HG02973 (cell line): Measurements from ENCODE around the gene MLKL.
"Not testable (repeated sequence)": the region's sequence is repeated elsewhere in the genome, so short reads cannot be mapped to it uniquely, and the experiment has no call there.

Source experiments
- ATAC-seq: cut with Tn5 transposase; IDR thresholded peaks from one replicate; pipeline ENCODE4 v1.9.1; 2021; ENCODE audit warnings: moderate library complexity; ENCODE audit not compliant: unreplicated experiment

The MLKL gene

GRCh38 chr16:74700116-74700437 lies 585 bp downstream of the MLKL start:
- no peak for ATAC-seq

GRCh38 chr16:74699666-74700065 lies 996 bp downstream of the MLKL start:
- ATAC-seq, result no peak

- no peak for ATAC-seq
These were observed 2.4 kb downstream of the MLKL start for GRCh38 chr16:74698222-74698621.

GRCh38 chr16:74695450-74696422 lies 4.9 kb downstream of the MLKL start:
- peak; percentile 89 for ATAC-seq

- no peak for ATAC-seq
These were observed 9.4 kb downstream of the MLKL start for GRCh38 chr16:74691093-74691855.

- ATAC-seq, result no peak
These were observed 18.1 kb downstream of the MLKL start for GRCh38 chr16:74682556-74682955.

GRCh38 chr16:74680681-74681080 lies 20.0 kb downstream of the MLKL start:
- ATAC-seq, result no peak

- no peak for ATAC-seq
These were observed 20.7 kb downstream of the MLKL start for GRCh38 chr16:74679983-74680382.

DNA sequence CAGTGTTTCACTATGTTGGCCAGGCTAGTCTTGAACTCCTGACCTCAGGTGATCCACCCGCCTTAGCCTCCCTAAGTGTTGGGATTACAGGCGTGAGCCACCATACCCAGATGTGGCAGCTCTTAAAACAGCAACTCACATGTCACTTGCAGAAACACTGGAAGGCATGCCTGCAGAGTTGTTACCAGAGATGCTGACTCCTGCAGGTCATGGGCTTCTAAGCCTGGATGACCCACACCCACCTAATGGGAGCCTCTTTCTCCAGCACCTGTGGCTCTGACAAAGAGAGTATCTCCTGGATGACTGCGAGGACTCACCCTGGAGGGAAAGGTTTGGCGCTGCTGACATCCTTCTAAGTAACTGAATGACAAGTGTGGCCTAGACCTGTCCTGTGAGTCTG lies 22.8 kb downstream of the MLKL start:
- no peak for ATAC-seq

- no peak for ATAC-seq
These were observed 26.8 kb downstream of the MLKL start for GRCh38 chr16:74673876-74674275.

DNA sequence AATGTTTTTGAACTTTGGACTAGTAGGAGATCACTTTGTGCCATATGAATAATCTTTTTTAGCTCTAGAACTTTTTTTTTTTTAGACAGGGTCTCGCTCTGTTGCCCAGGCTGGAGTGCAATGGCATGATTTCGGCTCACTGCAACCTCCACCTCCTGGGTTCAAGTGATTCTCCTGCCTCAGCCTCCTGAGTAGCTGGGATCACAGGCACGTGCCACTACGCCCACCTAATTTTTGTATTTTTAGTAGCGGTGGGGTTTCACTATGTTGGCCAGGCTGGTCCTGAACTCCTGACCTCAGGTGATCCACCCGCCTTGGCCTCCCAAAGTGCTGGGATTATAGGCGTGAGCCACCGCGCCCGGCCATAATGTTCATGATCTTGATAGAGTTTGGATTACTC lies 31.8 kb downstream of the MLKL start:
- ATAC-seq, result not testable (repeated sequence)

DNA sequence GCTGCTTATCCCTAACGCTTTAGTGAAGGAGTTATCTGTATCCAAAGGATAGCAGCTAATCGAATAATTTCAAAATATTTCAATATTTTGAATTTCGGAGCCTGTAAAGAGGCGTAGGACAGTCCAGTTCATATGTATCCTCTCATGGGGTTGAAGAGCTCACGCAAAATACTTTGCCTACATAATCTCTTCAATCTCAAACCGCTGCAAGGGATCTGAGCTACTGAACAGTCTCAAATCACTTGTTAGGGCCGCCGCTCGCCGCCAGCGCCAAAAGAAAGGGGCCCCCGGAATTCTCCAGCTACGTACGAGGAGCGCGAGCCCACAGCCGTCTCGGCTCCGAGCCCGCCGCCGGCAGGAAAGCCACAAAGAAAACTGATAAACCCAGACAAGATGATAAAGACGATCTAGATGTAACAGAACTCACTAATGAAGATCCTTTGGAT lies 33.4 kb downstream of the MLKL start:
- no peak for ATAC-seq

DNA sequence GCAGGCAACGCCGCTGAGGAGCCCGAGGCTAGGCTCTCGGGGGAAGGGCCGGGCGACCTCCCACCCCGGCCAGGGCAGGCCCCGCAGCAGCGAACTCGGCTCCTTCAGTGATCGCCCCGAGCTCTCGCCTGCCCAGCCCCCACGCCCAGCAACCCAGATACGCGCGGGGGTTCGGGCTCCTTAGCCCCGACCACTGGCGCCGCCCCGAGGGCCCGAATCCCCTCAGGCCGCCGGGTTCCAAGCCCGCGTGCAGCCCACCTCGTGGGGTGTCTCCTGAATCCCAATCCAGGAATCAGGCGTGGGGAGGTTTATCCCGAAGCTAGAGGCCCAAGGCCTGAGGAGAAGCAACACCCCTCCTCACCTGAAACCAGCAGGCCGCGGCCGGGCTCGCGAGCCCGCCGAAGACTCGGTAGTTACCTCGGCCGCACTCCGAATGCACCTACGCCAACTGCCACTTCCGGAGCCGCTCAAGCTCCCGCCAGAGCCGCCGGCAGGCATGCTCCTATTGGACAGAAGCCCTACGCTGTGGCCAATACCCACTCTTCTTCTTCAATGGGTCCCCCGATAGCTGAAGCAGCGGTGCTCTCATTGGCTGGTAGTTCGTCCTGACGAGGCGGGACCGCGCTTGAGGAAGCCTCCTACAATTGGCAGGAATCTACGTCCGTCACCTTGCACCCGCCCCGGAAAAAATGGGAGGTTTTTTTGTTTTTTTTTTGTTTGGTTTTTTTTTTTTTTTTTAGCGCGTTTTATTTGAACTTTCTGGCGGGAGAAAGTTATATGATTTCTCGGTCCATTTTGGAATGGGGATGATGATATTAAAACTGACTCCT lies 34.0 kb downstream of the MLKL start, which contains the start of gene RFWD3:
Gene RFWD3 (minus strand): TSS at position 453 of the 830 bp plus-strand sequence. CDS start 5,428 bp downstream, outside the sequence.
- ATAC-seq, result peak; percentile 99

GRCh38 chr16:74666010-74666421 lies 34.6 kb downstream of the MLKL start:
- ATAC-seq, result no peak

GRCh38 chr16:74661064-74661463 lies 39.6 kb downstream of the MLKL start:
- no peak for ATAC-seq

- no peak for ATAC-seq
These were observed 40.3 kb downstream of the MLKL start for GRCh38 chr16:74660383-74660782.

DNA sequence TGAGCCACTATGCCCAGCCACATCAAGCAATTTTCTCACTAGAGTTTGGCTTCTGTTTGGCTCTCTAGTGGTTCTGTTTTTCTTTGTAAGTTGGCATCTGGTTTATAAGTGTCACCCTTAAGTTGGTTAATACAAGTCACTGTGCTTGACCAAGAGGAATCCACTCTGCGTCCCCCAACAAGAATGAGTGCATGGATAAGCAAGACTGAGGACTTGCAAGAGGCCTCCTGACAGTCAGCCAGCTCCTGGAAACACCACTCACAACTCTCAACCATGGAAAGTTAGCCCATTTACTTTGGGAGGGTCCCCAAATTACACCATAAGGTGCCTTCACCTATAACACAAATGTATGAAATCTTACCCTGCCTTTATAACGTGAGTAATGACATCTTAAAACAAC lies 41.6 kb downstream of the MLKL start:
- ATAC-seq, result no peak

DNA sequence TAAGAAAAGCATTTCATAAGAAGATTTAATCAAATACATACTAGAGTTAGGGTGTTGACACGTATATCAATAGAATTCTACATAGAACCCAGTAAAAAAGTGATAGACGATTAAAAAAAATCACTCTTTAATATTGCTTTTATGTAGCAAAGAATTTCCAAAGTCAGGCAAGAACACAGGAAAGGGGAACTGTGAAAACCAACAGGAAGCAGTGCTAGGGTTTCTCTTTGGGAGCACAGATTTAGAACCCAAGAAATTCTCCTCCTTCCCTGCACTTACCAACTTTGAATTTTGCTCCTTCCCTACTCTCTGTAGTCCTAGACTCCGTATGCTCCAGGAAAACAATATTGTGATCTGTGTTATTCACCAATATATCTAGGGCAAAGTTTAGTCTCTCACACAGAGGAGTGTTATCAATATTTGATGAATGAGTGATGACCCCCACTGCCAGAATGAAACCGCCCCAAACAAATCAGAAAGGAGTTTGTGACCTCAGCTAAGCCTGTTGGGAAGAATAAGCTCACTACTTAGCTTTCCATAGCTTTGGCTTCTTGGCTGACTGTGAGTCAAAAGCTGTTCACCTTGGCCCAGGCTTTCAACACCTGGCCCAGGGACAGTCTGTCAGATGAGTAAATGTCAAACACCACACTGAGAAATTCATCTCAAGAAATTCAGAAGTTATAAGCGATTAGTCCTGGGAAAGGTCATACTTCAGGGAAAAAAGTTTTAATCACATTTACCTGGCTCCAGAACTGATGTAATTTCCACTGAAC lies 42.6 kb downstream of the MLKL start:
- ATAC-seq, result no peak

- no peak for ATAC-seq
These were observed 46.1 kb downstream of the MLKL start for GRCh38 chr16:74654536-74655050.

- not testable (repeated sequence) for ATAC-seq
These were observed 47.8 kb downstream of the MLKL start for GRCh38 chr16:74652883-74653282.
